HG03103 (cell line): ENCODE results near the gene SYT13.

Experiments
- ATAC-seq: cut with Tn5 transposase; IDR thresholded peaks from one replicate; pipeline ENCODE4 v1.9.1; 2021; ENCODE audit warnings: low read depth; ENCODE audit not compliant: unreplicated experiment

SYT13 gene

DNA sequence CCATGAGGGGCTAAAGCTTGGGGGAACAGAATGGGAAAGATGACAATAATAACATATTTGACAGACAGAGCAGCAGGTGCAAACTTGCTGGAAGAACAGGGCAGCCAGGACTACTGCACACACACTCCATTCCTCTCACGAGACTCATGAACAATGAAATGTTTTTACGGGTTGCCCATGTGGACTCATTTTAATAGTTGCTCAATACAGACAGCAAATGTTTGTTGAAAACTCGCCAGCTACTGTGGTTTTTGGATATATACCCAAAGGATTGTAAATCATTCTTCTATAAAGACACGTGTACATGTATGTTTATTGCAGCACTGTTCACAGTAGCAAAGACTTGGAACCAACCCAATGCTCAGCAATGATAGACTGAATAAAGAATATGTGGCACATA lies 10.3 kb downstream of the SYT13 start:
- ATAC-seq = no peak

DNA sequence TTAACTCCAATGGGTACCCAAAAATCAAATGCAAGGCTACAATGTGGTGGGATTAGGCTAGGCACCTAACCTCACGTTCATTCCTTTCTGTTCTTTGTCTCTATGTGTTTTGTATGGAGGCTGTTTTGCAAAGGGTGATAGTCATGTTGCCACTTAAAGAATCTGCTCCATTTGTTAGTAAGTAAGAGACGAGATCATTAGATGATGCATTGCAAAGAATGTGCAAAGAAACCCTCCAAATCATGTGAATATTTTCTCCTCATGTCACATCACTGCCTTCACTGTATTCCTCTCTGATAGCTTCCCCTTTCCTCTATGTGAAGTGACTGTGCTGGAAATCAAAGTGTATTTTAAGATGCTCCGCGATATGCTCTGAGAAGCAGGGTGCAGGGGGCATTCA lies 11.9 kb downstream of the SYT13 start:
- no peak for ATAC-seq

DNA sequence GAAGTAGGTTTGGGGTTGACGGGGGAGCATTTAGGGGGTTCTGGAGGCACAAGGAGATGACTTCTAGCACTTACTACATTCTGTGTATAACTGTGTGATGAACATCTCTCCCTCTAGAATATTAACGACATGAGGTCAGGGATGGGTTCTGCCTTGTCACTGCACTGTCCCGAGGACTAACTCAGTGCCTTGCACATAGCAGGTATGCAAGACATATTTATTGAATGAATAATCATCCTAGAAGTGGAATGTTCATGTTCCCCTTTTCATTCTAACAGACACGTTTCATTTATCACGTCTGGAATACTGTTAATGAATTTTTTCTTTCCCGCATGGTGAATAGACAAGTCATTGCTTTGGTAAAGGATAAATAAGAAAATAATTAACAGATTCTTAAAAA lies 12.6 kb downstream of the SYT13 start:
- no peak for ATAC-seq

DNA sequence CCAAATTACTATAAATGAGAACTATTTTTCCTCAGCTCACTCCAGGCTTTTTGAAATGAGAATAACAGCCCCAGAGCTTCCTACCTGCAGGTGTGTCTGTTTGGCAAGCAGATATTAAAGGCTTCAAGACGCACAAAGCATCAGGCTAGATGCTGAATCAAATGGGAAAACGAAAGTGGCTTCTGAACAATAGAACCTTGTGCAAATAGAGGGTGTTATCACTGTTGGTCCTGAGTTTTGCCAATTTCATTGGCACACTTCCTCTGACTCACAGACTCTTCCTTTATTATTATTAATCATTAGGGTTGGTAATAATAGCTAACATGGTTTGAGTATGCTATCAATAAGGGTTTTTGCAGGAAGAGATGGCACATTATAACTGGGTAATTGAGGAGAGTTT lies 13.4 kb downstream of the SYT13 start:
- no peak for ATAC-seq

DNA sequence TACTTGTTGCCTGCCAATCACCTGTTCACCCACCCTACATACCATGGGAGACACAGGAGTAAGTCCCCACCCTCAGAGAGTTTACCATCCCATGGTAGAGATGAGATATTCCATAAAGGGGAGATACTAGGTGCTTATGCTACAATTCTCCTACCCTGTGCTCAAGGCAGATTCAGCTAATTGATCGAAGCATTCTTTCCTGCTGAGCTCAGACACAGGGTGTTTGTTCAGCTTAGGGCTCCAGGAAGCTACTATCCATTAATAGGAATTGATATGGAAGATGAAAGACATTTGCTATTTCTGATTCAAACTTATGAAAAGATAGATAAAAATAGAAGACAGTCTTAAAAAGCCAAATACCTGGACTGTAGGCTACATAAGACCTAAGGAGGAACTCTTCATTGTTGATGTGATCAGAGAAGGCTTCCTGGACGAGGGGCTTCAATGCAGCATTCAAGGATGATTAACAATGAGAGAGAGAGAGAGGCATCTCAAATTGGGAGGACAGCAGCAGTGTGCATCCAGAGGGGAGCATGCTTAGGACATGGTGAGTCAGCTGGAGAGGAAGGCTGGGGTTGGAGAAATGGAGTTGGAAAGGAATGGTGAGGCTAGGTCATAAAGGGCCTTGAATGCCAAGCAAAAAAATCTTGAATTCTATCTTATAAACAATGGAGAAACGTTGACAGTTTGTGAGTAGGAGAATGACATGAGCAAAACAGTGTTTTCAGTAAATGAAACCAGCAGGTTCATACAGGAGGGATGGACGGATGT lies 15.0 kb downstream of the SYT13 start:
- ATAC-seq = no peak

DNA sequence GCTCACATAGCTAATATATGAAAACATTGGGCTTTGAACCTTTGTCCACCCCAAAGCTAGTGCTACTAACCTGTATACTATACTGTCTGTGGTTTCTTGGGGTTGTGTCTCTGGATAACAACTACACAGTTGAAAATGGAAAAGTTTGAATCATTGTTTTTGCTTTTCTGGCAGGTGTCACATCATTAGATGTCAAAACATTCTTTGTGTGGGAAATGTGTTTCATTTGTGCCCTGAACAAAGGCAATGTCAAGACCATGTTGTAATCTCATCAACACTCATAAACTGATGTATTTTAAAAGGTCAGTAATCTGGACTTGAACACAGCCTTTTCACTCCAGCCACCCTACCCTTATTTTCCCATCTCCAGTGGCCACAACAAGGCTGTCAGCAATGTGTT lies 16.5 kb downstream of the SYT13 start:
- no peak for ATAC-seq

DNA sequence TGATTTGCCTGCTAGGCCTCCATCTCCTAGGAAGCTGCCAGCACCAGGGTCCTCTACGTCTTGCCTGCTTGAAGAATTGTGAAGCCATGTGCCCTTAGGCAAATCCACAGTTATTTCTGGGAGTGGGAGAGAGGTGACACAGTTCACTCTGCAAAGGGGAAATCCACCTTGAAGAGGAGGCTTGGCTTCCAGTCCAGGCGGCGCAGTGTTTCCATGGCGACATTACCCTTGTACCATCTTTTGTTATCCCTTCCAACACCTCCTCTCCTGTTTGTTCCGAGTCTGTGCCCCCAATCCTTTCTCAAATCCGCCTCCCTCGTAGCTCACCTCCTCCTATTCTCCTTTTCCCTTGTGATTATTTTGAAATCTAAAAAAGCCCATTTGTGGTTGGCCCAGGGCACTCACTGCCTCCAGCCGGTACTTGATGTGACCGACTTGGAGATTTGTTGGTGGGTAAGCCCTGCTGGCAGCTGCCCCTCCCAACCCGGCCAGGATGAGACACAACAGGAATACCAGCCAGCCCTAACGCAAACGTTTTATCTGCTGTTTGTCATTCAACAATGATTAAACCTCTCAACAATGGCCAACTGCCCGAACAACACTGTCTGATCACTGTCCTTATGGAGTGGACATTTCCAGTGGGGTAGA lies 18.4 kb downstream of the SYT13 start:
- no peak for ATAC-seq

DNA sequence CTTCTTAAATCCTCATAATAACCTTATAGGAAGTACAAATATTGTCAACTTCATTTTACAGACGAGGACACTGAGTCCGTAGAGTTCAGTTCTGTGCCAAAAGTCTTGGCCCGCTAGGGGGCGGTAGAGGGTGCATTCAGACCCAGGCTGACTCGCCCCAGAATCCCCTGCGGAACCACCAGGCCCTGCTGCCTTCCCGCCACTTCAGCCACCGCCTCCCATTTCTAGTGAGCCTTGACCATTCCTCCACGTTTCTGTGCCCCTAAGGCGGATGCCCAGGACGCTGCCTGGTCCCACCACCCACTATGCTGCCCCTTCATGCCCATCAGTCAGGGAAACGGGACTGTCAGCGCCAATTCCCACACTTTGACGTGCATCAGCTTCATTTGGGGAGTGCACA lies 19.1 kb downstream of the SYT13 start:
- no peak for ATAC-seq

DNA sequence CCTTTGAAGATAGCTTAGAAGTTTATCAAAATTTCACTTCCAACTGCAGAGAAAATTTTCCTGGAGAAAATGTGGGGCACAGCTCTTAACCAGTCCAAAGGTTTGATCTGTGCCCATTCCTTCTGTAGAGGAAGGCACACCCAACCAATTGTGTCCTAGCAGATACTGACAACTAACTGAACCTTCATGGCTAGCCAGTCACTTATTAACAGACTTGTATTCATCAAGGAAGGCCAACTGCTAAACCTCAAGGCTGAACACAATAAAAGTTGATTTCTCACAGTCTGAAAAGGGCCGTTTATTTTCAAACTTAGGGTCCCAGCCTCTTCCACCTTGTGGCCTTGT lies 19.5 kb downstream of the SYT13 start:
- no peak for ATAC-seq

DNA sequence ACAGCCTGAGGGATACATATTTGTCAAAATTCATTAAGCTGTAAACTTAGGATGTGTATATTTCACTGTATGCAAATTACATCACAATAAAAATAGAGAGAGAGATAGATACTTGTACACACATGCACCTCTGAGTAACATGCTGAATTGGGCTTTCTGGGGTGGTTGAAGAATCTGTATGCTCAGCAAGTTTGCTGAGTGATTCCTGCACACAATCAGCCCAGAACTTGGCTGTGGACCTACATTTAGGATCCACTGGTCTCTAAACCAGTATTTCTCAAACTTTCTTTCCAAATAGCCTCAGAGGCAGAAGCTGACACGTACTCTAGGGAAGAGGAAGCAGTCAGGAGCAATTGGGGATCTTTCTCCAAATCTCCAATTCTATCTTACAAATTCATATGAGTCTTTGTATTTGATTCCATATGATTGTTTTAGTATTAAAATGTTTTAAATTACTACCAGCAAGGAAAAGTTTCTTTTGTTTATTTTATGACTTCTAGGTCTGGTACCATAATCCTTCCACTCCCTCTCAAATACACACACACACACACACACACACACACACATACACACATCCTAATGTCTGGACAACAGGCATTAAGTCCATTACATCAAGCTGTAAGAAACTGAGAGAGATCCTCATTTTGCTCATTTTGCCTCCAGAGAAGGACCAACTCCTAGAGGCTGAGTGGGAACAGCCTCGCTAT lies 20.0 kb downstream of the SYT13 start:
- ATAC-seq = no peak

DNA sequence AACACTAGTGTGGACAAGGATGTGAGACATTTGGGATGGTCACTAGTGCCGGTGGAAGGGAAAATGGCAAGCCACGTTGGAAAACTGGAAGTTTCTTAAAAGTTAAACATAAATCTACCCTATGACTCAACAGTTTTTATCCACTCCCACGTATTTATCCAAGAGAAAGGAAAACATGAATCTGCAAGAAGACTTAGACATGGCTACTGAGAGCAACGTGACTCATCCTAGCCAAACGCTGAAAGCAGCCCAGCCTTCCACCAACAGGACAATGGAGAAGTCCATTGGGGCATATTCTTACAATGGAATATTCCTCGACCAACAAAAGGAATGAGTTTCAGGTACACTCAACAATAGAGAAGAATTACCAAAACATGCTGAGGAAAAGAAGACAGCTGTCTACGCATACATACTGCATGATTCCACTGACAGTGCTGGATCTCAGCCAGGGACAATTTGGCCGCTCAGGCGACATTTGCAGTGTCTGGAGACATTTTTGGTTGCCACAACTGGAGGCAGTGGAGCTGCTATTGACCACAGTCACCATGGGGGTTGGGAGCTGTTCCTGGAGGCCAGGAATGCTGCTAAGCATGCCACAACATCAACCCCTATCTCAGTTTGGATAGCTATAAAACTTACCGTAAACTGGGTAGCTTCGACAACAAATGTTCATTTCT lies 21.2 kb downstream of the SYT13 start:
- no peak for ATAC-seq

DNA sequence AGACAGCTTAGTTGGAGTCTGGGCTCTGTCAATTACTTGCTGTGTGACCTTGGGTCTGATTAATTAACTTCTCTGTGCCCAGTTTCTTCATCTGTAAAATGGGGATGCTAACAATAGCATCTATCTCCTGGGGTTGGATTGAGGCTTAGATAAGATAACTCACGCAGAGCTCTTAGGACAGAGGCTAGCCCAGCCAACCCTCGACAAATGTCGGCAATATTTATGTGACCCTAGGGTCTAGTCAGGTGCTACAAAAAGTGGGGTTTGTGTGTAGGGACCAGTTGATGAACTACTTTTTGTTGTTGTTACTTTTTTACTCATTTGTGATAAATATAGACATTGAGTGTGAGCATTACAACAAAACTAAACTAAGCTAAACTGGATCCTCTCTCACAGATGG lies 22.4 kb downstream of the SYT13 start:
- ATAC-seq = no peak

DNA sequence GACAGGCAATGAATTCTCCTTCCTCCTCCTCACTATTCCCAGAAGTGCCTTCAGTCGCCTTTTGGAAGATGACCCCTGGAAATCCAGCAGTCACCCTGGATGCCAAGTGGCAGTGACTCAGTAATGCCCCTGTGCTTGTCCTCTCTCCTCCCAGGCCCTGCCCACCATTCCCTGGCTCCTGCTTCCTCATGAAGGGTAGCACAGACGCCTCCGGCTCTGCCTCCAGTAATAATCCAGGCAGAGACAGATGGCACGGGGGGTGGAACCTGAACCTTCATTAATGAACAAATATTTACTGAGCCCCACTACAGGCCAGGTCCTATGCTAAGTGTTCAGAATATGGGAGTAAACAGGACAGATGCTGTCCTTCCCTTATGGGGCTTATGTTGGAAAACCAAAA lies 23.2 kb downstream of the SYT13 start:
- no peak for ATAC-seq

DNA sequence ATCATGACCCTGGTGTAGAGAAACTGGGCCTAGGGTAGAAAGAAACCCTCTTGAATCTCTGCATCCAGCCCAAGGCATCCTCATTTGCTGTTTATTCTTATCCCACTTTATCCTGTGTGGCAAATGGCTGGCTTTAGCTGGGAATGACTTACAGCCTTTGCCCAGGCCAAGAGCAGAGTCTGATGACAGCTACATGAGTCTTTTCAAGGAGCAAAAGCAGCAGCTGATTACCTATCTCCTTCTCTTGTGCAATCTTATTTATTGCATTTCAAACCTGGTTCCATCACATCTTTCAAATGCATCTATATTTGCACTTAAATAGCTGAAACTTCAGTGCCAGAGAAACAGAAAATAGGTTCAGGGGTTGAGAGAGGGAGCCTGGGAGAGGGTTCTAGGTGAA lies 26.1 kb downstream of the SYT13 start:
- no peak for ATAC-seq

DNA sequence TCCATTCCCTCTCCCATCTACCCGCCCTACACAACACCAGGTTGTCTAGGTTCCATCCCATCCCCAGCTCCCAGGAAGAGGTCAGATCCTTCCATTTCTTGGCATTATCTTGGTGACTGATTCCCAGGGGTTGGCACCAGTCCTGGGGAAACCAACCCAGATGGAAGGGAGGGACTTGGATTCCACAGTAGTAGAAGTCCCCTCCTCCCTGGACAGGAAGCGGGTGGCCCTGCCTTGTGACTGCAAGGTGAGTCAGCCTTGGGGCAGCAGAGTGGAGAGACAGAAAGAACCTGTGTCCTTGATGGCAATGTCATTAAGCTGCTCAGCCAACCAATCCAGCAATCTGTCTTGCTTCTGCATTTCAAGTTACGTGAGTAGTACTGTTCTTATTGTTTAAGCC lies 26.5 kb downstream of the SYT13 start:
- ATAC-seq = no peak

DNA sequence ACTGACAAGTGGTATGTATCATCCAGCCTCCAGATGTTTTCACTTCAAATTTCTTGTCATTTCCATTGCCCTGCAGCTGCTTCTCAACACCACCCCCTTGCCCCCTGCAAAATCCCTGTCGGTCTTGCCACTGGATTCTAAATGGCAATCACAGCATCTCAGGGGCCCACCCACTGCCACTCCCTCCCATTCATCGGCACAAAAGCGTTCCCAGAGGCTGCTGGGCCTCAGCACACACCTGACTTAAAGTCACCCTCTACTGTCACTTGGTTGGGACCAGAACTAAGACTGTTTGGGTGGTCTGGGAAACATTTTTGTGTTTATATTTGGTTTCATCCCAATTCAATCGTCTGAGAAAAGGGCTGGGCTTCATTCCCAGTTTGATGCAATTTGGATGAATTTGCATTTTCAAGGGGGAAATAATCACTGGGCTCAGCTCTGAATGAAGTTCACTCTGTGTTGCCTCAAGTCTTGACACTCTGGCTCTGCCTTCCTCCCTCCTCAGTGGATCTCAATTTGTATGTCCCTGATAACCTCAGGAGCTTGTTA lies 27.1 kb downstream of the SYT13 start:
- ATAC-seq = no peak

DNA sequence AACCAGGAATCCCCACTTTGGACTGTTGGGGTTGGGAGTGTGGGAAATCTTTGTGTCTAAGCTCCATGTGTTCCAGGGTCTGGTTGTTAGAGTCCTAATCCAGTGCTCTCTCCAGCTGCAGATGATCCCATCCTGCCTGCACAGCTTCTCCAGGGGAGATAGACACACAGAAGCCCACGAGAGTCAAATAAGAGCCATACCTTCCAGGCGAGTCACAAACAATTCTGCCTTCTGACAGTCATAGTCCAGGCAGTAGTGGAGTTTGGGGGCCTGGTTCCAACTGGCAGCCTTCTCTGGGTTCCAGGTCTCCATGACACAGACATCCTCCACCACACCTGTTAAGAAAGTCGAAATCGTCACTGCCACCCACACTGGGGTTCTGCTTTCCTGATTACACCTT lies 32.1 kb downstream of the SYT13 start:
- ATAC-seq = no peak

DNA sequence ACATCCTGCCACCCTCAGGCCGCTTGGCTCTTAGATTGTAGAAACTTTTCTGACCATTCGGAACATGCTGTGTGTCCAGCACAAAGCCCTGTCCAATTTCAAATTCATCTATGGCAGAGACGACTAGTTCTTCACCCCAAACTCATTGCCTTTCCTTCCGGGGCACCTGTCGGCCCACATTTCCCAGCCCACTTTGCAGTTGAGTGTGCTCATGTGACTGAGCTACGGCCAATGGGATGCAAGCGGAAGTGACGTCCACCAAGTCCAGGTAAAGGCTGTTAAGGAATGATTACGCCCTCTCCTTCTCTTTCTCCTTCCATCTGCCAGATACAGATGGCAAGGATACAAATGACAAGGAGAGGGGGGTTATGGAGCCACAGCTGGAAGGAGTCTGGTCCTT lies 32.5 kb downstream of the SYT13 start:
- no peak for ATAC-seq

DNA sequence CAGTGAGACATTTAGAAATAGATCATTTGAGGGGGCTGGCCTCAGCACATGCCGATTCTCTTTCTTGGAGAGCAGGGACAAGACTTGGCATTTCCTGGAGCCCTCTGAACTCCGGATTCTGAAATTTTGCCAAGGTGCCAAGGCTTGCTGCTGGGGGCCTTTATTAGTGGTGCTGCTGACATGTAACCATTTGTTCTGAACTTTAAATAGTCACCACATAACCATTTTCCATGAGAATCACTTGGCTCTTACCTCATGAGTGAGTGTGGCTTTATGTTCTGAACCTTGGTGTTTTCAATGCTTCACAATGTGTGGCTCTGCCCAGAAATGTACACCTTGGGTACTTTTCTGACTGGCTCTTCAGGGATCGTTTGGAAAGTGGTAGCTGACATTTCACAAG lies 33.3 kb downstream of the SYT13 start:
- no peak for ATAC-seq

DNA sequence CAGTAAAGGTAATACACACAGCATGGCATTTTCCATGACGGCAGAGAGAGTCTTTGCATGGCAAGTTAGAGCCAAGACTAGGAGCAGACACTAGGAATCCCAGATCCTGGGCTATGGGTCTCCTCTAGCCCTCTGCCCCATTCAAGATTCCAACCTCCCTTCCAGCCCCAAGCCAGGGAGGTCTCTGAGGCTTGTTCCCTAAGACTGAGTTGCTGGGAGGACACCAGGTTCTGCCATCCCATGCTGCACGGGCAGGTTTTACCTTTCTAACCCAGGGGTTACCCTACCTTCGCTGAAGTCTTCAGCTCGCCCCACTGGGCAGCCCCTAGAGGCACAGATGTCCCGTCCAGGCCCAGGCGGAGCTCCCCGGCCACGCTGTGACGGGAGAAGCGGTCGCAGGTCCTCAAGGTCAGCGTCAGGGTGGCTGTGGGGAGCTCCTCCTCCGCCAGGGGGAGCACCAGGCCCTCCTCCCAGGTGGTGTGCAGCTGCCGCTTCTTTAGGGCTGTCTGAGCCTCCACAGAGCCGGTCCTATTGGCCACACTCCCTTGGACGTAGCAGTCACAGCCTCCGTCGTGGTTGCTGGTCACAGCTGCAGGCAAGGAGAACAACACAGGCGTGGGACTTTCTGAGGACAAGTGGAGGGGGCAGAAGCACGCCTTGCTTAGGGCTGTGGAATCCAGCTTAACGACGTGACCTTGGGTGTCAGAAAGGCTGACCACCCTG lies 33.8 kb downstream of the SYT13 start:
- ATAC-seq = no peak
